Measurements from ENCODE around the gene DYNLRB2. TPM values are rescaled to one million over a fixed set of nuclear protein-coding genes. Genes with fewer than 3 reads are reported as not detected.

DYNLRB2 gene
- total RNA-seq, 1 donor from 2014 or later: not detected

- no peaks in the 10 kb centered on the region for H3K36me3 Mint-ChIP-seq
- H3K79me2 ChIP-seq (ENCODE audit: low read depth): no peaks in the 10 kb centered on the region
- no peaks in the 10 kb centered on the region for H3K36me3 ChIP-seq
- H3K27me3 ChIP-seq: no peaks in the 10 kb centered on the region
- H3K4me1 Mint-ChIP-seq: no peaks in the 10 kb centered on the region
- no peak for DNase-seq (ENCODE audit: low spot score)
- no peak overlapping the region for H3K9ac ChIP-seq
- no peak overlapping the region for H3K4me3 Mint-ChIP-seq
- no peaks in the 10 kb centered on the region for H4K20me1 ChIP-seq (ENCODE audit: low read depth)
- H3K27me3 Mint-ChIP-seq (ENCODE audit: insufficient read depth, low read depth): peaks cover 2% of the 10 kb centered on the region
- H3F3A ChIP-seq (ENCODE audit: low read depth): no peaks in the 10 kb centered on the region
- H3K9me3 Mint-ChIP-seq: no peaks in the 10 kb centered on the region
- H3K4me3 ChIP-seq: no peak overlapping the region
- H2AFZ ChIP-seq (replicated peaks): no peak overlapping the region
- TF ChIP-seq EZH2phosphoT487 (IDR thresholded peaks at IDR 0.05) (no peak), EZH2 (IDR thresholded peaks at IDR 0.05) (no peak)
- TF ChIP-seq, protein P1, sequence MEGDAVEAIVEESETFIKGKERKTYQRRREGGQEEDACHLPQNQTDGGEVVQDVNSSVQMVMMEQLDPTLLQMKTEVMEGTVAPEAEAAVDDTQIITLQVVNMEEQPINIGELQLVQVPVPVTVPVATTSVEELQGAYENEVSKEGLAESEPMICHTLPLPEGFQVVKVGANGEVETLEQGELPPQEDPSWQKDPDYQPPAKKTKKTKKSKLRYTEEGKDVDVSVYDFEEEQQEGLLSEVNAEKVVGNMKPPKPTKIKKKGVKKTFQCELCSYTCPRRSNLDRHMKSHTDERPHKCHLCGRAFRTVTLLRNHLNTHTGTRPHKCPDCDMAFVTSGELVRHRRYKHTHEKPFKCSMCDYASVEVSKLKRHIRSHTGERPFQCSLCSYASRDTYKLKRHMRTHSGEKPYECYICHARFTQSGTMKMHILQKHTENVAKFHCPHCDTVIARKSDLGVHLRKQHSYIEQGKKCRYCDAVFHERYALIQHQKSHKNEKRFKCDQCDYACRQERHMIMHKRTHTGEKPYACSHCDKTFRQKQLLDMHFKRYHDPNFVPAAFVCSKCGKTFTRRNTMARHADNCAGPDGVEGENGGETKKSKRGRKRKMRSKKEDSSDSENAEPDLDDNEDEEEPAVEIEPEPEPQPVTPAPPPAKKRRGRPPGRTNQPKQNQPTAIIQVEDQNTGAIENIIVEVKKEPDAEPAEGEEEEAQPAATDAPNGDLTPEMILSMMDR (IDR thresholded peaks at IDR 0.05): no peak
- H3K9me3 ChIP-seq (ENCODE audit: low read depth): no peaks in the 10 kb centered on the region
- peaks cover 3% of the 10 kb centered on the region for H3K4me1 ChIP-seq
- H3K27ac Mint-ChIP-seq: no peak overlapping the region
- no peak overlapping the region for H3K4me2 ChIP-seq
- H3K27ac ChIP-seq: no peak overlapping the region
Observed at GRCh38 chr16:80569440-80570105, 28.8 kb downstream of the DYNLRB2 start.

DNA sequence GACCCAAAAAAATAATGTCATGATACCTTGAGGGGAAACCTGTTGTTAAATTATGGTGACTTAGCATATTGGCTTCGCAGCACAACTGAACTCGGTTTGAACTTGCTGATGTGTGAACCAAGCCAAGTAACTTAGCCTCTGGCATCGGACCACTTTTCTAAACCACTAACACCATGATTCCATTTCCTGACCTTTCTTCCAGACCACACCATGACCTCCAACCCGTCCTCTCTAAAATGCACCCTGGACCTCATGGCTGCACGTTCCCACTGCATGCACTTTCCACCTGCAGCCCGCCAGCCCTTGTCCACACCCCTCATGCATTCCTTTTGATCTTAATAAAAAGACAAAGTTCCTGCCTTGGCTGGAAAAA, 29.3 kb downstream of the DYNLRB2 start:
- no peak for DNase-seq (ENCODE audit: low spot score)
- H3K4me1 ChIP-seq: peaks cover 3% of the 10 kb centered on the region
- TF ChIP-seq EZH2phosphoT487 (IDR thresholded peaks at IDR 0.05) (no peak), EZH2 (IDR thresholded peaks at IDR 0.05) (no peak)
- TF ChIP-seq, protein P1 (IDR thresholded peaks at IDR 0.05): no peak
- H3F3A ChIP-seq (ENCODE audit: low read depth): no peaks in the 10 kb centered on the region
- no peak overlapping the region for H2AFZ ChIP-seq (replicated peaks)
- no peak overlapping the region for H3K4me3 Mint-ChIP-seq
- H3K79me2 ChIP-seq (ENCODE audit: low read depth): no peaks in the 10 kb centered on the region
- no peak overlapping the region for H3K9ac ChIP-seq
- no peaks in the 10 kb centered on the region for H3K9me3 ChIP-seq (ENCODE audit: low read depth)
- no peak overlapping the region for H3K27ac Mint-ChIP-seq
- H3K27me3 Mint-ChIP-seq (ENCODE audit: insufficient read depth, low read depth): peaks cover 2% of the 10 kb centered on the region
- no peak overlapping the region for H3K27ac ChIP-seq
- H3K4me1 Mint-ChIP-seq: no peaks in the 10 kb centered on the region
- no peaks in the 10 kb centered on the region for H3K27me3 ChIP-seq
- no peaks in the 10 kb centered on the region for H4K20me1 ChIP-seq (ENCODE audit: low read depth)
- H3K9me3 Mint-ChIP-seq: no peaks in the 10 kb centered on the region
- H3K4me2 ChIP-seq: no peak overlapping the region
- H3K36me3 Mint-ChIP-seq: no peaks in the 10 kb centered on the region
- H3K4me3 ChIP-seq: no peak overlapping the region
- no peaks in the 10 kb centered on the region for H3K36me3 ChIP-seq

GRCh38 chr16:80573700-80574120, 32.9 kb downstream of the DYNLRB2 start:
- no peaks in the 10 kb centered on the region for H3F3A ChIP-seq (ENCODE audit: low read depth)
- no peak overlapping the region for H3K9ac ChIP-seq
- H3K79me2 ChIP-seq (ENCODE audit: low read depth): no peaks in the 10 kb centered on the region
- DNase-seq (ENCODE audit: low spot score): no peak
- no peaks in the 10 kb centered on the region for H3K4me1 Mint-ChIP-seq
- no peaks in the 10 kb centered on the region for H3K27me3 ChIP-seq
- H3K36me3 ChIP-seq: no peaks in the 10 kb centered on the region
- H3K4me3 ChIP-seq: no peak overlapping the region
- no peak overlapping the region for H3K4me3 Mint-ChIP-seq
- H3K9me3 Mint-ChIP-seq: no peaks in the 10 kb centered on the region
- H3K36me3 Mint-ChIP-seq: no peaks in the 10 kb centered on the region
- H3K9me3 ChIP-seq (ENCODE audit: low read depth): no peaks in the 10 kb centered on the region
- no peak overlapping the region for H2AFZ ChIP-seq (replicated peaks)
- H3K4me2 ChIP-seq: no peak overlapping the region
- TF ChIP-seq EZH2phosphoT487 (IDR thresholded peaks at IDR 0.05) (no peak), EZH2 (IDR thresholded peaks at IDR 0.05) (no peak)
- TF ChIP-seq, protein P1 (IDR thresholded peaks at IDR 0.05): no peak
- H4K20me1 ChIP-seq (ENCODE audit: low read depth): no peaks in the 10 kb centered on the region
- H3K27ac Mint-ChIP-seq: no peak overlapping the region
- H3K4me1 ChIP-seq: peaks cover 3% of the 10 kb centered on the region
- H3K27me3 Mint-ChIP-seq (ENCODE audit: insufficient read depth, low read depth): peaks cover 2% of the 10 kb centered on the region
- H3K27ac ChIP-seq: no peak overlapping the region

Data from neural progenitor cell (in vitro differentiated cells).